Daoy (cell line): ENCODE results near the gene ARHGEF25. TPM values are rescaled to one million over a fixed set of nuclear protein-coding genes. Genes with fewer than 3 reads are reported as not detected.
"Not testable (repeated sequence)": the region's sequence is repeated elsewhere in the genome, so short reads cannot be mapped to it uniquely, and the experiment has no call there.

Experiments used
- DNase-seq: peaks from one replicate; pipeline ENCODE4 v3.0.0-alpha.2; 2015; ENCODE audit warnings: low read depth
- total RNA-seq: library from RNA; depleted of rRNA; stranded (reverse); fragments of >200 nt; shearing (Covaris generic); gene quantifications from 2 replicates; pipeline ENCODE4 v1.2.3, GENCODE V29; 2014; rRNA removed

Gene ARHGEF25
- total RNA-seq: 0.95 and 5.6 TPM in 2 replicates

DNA sequence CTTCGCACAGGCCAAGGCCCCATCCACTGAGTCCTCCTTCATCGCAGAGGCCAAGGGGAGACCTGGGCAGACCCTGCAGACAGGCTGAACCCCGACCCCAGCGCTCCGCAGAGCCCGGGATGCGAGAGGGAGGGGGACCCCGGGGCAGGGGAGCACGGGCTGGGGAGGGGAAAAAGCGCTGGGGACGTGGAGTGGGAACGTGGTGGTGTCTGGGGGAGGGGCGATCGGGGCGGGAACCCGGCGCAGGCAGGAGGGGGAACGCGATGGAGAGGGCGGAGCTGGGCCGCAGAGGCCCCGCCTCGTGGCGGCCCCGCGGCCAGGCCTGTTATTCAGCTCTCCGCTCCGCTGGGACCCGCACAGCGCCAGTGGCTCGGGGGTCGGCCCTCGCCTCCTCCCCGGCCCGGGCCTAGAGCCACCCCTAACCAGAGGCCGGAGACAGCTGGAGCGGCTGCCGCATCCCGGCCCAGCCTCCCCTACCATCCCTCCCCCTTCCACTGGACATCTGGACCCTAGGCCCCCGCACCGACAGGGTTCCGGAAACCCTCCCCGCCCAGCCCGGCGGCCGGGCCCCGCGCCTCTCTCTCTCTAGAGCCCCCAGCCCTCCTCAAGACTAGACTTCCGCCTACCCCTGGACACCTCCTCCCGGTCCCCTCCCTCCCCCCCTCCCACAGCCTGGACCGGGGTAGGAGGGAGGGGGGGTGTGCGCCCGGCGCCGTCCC, at the start of gene ARHGEF25:
TSS of gene ARHGEF25 (plus strand) at position 328 of the 719 bp plus-strand sequence. CDS start 460 bp downstream, outside the sequence.
- peak; percentile 62 for DNase-seq

DNA sequence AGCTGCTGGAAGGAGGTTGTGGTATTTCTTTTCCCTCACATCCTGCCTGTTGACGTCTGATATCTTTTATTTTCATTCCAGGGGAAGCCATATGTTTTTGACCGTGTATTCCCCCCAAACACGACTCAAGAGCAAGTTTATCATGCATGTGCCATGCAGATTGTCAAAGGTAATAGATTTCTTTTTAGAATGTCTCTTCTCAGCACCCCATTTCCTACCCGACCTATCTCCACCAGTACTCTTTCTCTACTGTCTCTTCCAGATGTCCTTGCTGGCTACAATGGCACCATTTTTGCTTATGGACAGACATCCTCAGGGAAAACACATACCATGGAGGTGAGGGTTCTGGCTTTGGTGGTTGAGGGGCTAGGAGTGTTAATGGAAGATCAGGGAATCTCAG, 47.9 kb upstream of the ARHGEF25 start:
- DNase-seq: no peak

DNA sequence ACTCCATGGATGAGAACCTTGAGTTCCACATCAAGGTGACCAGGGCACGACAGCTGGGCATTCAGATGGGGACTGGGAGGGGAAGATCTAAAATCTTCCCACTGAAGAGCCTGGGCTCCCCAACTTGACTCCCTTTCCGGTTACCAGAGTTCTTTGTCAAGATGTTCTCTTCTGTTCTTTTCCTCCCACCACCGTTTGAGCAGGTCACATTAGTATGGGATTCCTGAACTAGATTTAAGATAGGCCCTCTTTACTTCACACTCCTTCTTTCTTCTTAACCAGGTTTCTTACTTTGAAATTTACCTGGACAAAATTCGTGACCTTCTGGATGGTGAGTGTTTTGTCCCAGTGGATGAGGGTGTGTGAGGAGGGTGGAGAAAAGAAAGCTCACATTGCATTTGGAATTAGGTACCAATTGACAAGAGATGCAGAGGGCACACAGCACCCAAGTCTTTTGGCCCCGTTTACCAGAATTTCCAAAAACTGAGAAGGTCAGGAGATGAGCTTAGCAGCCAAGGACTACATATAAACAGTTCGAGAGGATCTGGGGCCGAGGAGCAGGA, 47.0 kb upstream of the ARHGEF25 start:
- no peak for DNase-seq

DNA sequence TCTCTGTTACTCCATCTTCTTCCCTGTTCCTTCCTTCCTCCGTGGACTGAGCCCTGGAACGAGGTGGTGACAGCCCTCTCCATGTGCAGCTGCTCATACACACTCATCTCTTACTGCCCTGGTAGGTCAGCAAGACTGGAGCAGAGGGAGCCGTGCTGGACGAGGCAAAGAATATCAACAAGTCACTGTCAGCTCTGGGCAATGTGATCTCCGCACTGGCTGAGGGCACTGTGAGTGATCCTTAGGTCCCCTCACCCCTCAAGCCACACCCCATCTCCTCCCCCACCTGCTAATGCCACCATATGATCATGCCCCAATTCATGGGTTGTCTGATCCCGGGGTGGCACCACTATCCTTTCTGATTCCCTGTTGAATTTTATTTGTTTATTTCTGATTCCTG, 42.4 kb upstream of the ARHGEF25 start:
- no peak for DNase-seq

DNA sequence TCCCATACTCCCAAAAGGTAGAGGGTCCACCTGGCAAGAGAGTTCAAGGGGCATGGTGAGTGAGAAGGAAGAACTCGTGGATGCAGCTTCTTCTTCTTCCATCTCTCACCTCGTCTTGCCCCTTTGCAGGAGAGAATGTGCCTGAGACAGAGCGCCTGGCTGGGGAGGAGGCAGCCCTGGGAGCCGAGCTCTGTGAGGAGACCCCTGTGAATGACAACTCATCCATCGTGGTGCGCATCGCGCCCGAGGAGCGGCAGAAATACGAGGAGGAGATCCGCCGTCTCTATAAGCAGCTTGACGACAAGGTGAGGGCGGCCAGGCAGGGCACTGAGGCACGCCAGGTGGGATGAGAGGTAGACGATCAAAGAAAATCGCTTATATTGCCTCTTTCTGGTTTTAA, 41.4 kb upstream of the ARHGEF25 start:
- DNase-seq: no peak

DNA sequence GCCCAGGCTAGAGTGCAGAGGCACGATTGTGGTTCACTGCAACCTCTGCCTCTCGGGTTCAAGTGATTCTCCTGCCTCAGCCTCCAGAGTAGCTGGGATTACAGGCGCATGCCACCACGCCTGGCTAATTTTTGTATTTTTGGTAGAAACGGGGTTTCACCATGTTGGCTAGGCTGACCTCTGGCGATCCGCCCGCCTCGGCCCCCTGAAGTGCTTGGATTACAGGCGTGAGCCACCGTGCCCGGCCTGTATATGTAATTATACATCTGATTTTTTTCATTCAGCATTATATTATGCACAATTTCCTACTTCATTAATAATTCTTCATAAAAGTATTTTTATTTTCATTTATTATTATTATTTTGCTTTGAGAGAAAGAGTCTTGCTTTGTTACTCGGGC, 40.8 kb upstream of the ARHGEF25 start:
- not testable (repeated sequence) for DNase-seq

DNA sequence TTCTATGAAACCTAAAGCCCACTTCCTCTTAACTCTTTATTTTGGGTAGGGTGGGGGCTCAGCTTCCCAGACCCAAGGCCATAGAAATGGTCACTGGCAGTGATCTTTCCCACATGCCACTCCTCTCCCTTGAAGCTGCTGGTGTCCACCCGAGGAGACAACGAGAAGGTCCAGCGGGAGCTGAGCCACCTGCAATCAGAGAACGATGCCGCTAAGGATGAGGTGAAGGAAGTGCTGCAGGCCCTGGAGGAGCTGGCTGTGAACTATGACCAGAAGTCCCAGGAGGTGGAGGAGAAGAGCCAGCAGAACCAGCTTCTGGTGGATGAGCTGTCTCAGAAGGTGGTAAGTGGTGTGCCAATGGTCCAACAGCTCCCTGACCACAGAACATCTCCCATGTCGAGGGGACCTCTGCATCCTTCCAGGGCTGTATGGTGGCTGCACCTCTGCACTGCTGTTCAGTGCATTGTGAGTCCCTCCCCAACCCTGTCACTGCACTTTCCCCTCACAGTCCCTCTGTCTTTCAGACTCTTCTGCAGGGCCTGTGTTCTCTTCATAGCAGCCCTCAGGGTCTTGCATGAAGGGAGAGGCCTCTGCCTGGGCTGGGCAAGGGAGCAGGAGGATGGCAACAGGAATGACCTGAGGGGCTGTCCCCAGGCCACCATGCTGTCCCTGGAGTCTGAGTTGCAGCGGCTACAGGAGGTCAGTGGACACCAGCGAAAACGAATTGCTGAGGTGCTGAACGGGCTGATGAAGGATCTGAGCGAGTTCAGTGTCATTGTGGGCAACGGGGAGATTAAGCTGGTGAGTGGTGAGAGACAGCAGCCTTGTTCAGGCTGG, 39.1 kb upstream of the ARHGEF25 start:
- no peak for DNase-seq

DNA sequence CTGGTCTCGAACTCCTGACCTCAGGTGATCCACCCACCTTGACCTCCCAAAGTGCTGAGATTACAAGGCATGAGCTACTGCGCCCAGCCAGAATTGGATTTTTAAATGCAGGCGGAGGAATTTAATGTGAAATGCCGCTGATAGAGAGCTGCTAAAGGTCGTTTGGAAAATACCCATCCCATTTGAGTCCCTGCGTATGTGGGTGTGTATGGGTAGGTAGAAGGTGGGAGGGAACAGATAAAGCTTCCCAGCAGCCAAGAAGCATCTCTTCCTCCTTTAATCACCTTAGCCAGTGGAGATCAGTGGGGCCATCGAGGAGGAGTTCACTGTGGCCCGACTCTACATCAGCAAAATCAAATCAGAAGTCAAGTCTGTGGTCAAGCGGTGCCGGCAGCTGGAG, 36.4 kb upstream of the ARHGEF25 start:
- no peak for DNase-seq

DNA sequence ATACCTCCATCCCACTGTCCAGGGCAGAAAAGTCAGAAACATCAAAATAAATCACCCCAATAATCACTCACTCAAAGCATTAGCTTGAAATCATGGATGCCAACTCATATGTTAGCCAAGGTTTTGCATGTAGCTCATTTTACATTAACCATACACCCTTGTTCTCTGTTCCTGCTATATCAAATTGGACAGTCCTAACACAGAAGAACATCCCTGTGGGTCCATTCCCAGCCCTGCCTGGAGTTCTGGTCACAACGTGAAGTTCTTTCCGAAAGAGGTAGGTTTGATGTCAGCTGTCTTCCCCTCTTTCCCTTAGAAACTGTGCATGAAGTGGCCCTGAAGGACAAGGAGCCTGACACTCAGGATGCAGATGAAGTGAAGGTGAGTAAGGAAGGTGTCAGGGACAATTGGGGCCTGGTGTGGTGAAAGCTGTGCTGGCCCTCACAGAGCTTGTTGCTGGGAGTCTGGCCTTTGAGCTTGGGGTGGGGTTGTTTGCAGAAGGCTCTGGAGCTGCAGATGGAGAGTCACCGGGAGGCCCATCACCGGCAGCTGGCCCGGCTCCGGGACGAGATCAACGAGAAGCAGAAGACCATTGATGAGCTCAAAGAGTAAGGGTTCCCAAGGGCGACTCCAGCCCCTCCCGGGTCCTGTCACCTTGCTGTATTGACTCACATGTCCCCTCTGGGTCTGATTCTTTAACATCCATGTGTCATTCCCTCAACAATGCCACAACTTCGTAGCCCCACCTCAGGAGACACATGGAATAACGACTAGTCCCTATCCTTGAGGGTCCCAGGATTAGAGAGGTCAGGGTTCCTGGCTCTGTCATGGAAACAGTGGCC, 35.2 kb upstream of the ARHGEF25 start:
- no peak for DNase-seq

DNA sequence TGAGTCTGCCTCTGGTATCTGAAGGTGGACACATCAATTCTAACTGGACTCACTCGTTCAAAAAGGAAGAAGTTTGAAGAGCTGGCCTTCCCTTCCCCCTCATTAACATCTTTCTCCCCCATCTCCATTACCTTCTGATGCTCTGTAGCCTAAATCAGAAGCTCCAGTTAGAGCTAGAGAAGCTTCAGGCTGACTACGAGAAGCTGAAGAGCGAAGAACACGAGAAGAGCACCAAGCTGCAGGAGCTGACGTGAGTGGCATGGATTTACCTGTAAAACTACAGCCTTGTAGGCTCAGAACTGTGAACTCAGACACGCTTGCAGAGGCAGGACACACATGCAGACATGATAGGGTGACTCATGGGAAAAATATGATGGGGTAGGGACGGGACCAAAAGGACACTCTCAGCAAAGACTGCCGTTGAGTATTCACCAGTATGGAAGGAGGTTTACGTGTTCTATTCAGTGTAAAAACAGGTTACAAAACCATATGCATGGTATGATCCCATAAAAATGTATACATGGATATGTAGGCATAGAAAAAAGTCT, 34.5 kb upstream of the ARHGEF25 start:
- DNase-seq: peak; percentile 32

DNA sequence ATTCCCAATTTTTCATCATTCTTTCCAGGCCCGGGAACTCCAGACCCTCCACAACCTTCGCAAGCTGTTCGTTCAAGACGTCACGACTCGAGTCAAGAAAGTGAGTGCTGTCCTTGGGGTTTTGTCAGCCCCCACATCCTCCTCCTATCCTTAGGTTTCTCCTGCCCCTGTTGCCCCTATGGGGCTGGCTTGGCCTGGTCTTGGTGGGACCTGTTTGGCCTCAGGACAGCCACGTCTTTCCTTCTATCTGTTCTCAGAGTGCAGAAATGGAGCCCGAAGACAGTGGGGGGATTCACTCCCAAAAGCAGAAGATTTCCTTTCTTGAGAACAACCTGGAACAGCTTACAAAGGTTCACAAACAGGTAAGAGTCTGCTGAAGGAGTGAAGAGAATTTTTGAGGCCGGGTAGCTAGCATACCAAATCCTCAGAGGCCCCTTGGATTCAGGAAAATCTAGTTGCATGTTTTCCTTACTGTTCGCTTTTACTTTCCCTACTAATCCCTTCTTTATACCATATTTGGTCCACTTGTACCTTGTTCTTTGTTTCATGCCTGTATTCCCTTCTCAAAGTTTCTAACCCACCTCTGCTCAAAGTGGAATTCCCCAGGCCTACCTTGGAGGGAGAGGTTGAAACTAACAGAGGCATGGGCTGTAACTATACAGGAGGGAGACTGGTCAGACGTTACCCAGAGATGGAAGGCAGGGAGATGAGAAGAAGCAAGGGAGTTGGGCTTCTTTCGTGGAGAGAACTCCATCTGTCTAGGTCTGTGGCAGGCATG, 33.1 kb upstream of the ARHGEF25 start:
- no peak for DNase-seq

DNA sequence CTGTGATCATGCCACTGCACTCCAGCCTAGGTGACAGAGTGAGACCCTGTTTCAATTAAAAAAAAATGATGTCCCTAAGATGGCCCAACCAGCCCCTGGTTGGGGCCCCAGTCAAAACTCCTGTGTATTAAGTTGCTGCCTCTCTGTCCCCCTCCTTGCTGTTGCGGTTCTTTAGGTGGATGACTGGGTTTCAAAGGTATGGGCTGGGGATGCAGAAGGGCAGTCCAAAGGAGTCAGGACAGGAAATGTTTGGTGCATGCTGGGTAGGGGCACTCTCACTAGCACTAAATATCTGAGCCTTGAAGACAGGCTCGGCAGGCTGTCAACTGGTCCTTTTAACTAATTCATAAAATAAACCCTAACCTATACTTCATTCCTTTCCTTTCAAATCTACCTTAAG, 32.2 kb upstream of the ARHGEF25 start:
- DNase-seq: peak; percentile 25

DNA sequence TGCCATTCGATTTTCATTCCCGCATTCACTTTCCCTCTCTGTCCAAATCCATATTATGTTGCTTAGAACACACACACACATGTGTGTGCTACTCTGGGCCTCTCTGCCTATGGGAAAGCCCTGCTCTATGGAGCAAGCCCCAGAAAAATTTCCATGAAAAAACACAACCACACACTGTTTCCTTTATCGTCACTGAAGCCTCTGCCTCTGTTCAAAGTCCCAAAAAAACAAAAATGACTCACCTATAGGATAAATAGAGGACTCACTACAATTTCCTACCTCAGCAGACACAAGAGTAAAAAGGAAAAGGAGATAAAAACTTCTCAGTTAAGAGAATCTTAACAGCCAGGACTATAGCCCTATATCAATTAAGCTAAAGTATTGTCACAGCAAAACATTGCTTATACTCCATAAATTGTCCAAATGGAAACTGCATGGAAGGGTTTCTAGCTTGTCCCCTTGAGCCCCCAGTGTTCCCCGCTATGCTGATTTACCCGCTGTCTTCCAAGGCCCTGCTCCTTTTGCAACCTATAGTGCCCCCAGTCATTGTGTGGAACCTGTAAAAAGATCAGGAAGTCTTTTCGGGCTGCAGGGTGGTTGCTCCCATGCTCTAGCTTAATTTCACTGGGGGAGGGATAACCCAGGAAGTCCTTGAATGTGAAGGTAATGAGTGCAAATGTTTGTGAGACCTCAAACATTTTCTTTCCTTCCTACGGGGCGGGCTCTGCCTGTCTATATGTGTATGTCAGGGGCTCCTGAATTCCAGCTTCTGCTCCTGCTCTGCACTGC, 31.4 kb upstream of the ARHGEF25 start:
- peak; percentile 17 for DNase-seq

DNA sequence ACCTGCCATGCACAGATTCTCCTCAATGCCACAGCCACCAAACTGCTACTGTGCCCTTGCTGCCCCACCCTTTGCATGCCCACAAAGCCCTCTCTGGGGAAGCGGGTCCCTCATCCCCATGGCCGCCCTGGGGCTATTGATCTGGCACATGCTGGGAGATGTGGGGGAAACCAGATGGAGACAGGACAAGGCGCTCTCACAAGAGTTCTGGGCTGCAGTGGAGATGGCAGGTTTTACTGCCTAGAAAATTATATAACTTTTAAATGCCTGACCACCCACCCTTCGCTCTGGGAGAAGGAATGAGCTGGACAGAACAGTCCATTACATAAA, 30.8 kb upstream of the ARHGEF25 start:
- DNase-seq: no peak

DNA sequence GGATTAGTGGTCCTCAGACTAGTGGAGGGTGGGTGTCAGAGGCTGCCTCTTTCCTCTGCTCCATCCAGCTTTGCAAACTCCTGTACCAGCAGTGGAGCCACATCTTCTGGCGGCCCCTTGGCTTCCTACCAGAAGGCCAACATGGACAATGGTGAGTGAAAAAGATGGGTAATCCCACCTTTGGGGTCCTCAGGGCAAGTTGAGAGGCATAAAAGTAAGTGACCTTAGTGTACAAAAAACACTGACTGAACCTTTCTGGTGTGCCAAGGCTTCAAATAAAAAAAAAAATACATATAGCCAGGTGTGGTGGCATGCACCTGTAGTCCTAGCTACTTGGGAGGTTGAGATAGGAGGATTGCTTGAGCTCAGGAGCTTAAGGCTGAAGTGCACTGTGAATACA, 29.4 kb upstream of the ARHGEF25 start:
- no peak for DNase-seq

DNA sequence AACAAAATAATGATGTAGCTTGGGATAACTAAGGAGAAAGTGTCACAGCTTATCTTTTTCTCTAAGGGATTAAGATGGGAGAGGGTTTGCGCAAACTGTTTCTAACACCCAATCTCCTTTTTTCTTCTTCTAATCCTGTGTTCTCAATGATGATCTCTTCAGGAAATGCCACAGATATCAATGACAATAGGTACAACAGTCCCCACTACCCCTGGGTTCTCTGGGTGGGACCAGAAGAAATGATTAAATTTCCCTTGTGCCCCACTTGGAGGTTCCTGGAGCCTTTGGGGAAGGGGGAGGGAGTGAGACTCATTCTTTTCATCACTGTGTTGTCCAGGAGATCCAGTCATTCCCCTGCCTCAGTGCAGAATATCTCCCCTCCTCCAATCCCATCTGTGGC, 28.8 kb upstream of the ARHGEF25 start:
- DNase-seq: no peak

DNA sequence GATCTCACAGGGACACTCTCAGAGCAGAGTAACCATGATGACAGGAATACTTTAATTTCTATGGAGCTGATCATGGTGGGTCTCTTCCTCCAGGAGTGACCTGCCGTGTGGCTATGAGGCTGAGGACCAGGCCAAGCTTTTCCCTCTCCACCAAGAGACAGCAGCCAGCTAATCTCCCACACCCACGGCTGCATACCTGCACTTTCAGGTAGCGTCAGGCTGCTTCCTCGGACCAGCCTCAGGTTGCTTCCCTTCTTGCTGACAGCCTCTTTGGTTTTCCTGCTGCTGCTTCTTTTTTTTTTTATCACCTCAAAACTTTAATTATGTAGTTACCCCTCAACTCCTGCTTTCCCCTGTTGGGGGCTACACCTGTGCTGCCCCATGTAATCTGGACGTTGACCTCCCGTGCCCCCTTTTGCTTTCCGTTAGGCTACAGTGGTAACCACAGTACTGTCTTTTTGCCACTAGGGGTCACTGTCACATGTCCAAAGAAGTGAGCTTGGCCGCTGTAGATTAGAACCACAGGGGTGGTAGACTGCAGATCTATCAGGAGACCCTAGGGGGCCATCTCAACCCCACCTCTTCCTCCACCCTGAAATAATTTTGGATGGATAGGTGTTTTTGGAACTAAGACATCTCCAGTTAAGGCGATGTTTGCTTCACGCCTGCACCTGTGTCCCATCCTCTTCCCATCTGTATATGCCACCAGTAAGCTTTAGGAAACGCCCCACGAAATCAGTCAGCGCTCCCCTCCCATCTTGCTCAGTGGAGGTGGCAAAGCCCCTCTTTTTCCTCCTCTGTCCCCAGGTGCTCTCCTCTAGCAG, 28.0 kb upstream of the ARHGEF25 start:
- peak; percentile 73 for DNase-seq

DNA sequence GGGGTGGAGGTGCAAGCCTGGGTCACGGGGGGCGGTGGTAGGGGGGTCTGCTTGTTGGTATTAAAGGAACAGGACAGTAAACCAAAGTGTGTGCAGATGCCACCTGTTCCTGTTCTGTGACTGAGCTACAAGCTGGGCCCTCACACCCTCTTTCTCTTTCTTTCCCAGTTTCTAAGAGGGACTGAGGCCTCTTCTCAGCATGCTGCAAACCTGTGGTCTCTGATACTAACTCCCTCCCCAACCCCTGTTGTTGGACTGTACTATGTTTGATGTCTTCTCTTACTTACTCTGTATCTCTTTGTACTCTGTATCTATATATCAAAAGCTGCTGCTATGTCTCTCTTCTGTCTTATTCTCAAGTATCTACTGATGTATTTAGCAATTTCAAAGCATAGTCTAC, 27.2 kb upstream of the ARHGEF25 start:
- DNase-seq: no peak

DNA sequence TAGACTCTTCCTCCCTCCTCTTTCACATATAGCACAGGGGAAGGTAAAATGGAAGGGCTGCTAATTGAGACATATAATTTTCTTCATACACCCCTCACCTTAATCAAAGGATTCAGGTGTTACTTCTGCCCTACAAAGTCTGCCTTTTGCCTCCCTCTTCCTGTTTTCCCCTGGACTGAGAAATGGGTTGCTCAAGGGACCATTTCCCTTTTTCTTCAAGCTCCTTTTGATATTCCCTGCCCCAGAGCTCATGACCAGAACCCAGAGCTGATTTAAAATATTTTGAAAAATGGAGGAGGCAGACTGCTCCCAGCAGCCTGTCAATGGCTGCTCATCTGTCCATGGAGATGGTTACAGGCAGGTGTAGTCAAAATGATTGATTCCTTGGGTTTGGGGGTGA, 26.5 kb upstream of the ARHGEF25 start:
- DNase-seq: no peak
